DOHH2 (cell line): ENCODE results near the gene SIGMAR1.

Source experiments
- H3F3A ChIP-seq: fragments of 200-600 bp; sonication (generic), shearing (Covaris generic); 2 replicates; pipeline ENCODE4 v1.6.0; 2016; ENCODE audit warnings: antibody characterized with exemption, mild to moderate bottlenecking; ENCODE audit not compliant: control insufficient read depth, insufficient read depth
- H3K27ac ChIP-seq: fragments of 200-600 bp; sonication (generic); 2 replicates; pipeline ENCODE4 v1.5.1; 2014; ENCODE audit warnings: low read depth, mild to moderate bottlenecking, low read length, moderate library complexity
- H3K27me3 ChIP-seq: fragments of 200-600 bp; sonication (generic); 2 replicates; pipeline ENCODE4 v1.6.1; 2014; ENCODE audit warnings: mild to moderate bottlenecking, low read length, mixed read lengths; ENCODE audit not compliant: control insufficient read depth
- H3K36me3 ChIP-seq: fragments of 200-600 bp; sonication (generic); 2 replicates; pipeline ENCODE4 v1.6.1; 2014; ENCODE audit warnings: mild to moderate bottlenecking, low read length, moderate library complexity, mixed read lengths; ENCODE audit not compliant: control insufficient read depth
- H3K4me1 ChIP-seq: fragments of 200-600 bp; sonication (generic); 2 replicates; pipeline ENCODE4 v1.6.1; 2014; ENCODE audit warnings: mild to moderate bottlenecking, low read length, mixed read lengths; ENCODE audit not compliant: control insufficient read depth
- H3K4me2 ChIP-seq: fragments of 200-600 bp; sonication (generic); 2 replicates; pipeline ENCODE4 v1.6.0; 2014; ENCODE audit warnings: mild to moderate bottlenecking, low read length, moderate library complexity
- H3K4me3 ChIP-seq: fragments of 200-600 bp; sonication (generic); 2 replicates; pipeline ENCODE4 v1.5.1; 2014; ENCODE audit warnings: mild to moderate bottlenecking, low read length, mixed read lengths
- H3K79me2 ChIP-seq: fragments of 200-600 bp; sonication (generic); 2 replicates; pipeline ENCODE4 v1.6.1; 2014; ENCODE audit warnings: mild to moderate bottlenecking, low read length, mixed read lengths; ENCODE audit not compliant: control insufficient read depth
- H3K9me2 ChIP-seq: fragments of 200-600 bp; sonication (generic); replicated peaks from 2 replicates; pipeline ENCODE4 v1.6.1; 2014; ENCODE audit warnings: mild to moderate bottlenecking, low read length, mixed read lengths; ENCODE audit not compliant: control insufficient read depth
- H3K9me3 ChIP-seq: fragments of 200-600 bp; sonication (generic); 2 replicates; pipeline ENCODE4 v1.6.1; 2014; ENCODE audit warnings: antibody characterized with exemption, low read length, mixed read lengths; ENCODE audit not compliant: control insufficient read depth, insufficient read depth
- H4K20me1 ChIP-seq: fragments of 200-600 bp; sonication (generic); 2 replicates; pipeline ENCODE4 v1.6.0; 2014; ENCODE audit warnings: low read depth, mild to moderate bottlenecking, antibody characterized with exemption, low read length, moderate library complexity; ENCODE audit not compliant: control insufficient read depth, insufficient read depth
- CTCF ChIP-seq: fragments of 200-600 bp; sonication (generic); IDR thresholded peaks from one replicate; pipeline ENCODE4 v1.5.1; 2014; ENCODE audit warnings: antibody characterized with exemption, mild to moderate bottlenecking, low read depth, low read length; ENCODE audit not compliant: poor library complexity, severe bottlenecking
- EZH2phosphoT487 ChIP-seq: fragments of 200-600 bp; sonication (generic); IDR thresholded peaks from 2 replicates; pipeline ENCODE4 v1.6.1; 2017; ENCODE audit warnings: borderline replicate concordance, mild to moderate bottlenecking, antibody characterized with exemption, low read length, moderate library complexity, mixed read lengths

SIGMAR1 gene

GRCh38 chr9:34592895-34593601 lies 44.5 kb downstream of the SIGMAR1 start:
- TF ChIP-seq EZH2phosphoT487 (no peak), CTCF (no peak)
- H3K27ac ChIP-seq = no peak overlapping the region
- no peaks in the 10 kb centered on the region for H3K9me3 ChIP-seq
- H3K4me3 ChIP-seq = no peak overlapping the region
- no peaks in the 10 kb centered on the region for H4K20me1 ChIP-seq
- H3F3A ChIP-seq = no peaks in the 10 kb centered on the region
- H3K4me2 ChIP-seq = no peak overlapping the region
- H3K27me3 ChIP-seq = peaks cover 33% of the 10 kb centered on the region
- H3K36me3 ChIP-seq = no peaks in the 10 kb centered on the region
- peaks cover 8% of the 10 kb centered on the region for H3K4me1 ChIP-seq
- H3K9me2 ChIP-seq = no peaks in the 10 kb centered on the region
- H3K79me2 ChIP-seq = no peaks in the 10 kb centered on the region

- peak overlapping the region; percentile 41; the same call in 1 of the 2 replicates for H3K4me2 ChIP-seq
- peaks cover 8% of the 10 kb centered on the region for H3K4me1 ChIP-seq
- H3K27me3 ChIP-seq = peaks cover 42% of the 10 kb centered on the region
- TF ChIP-seq CTCF = peak; percentile 12
- no peak for TF ChIP-seq EZH2phosphoT487
- no peaks in the 10 kb centered on the region for H3K79me2 ChIP-seq
- H3K4me3 ChIP-seq = no peak overlapping the region
- H3K36me3 ChIP-seq = no peaks in the 10 kb centered on the region
- no peaks in the 10 kb centered on the region for H3F3A ChIP-seq
- no peaks in the 10 kb centered on the region for H3K9me2 ChIP-seq
- no peak overlapping the region for H3K27ac ChIP-seq
- H3K9me3 ChIP-seq = no peaks in the 10 kb centered on the region
- H4K20me1 ChIP-seq = no peaks in the 10 kb centered on the region
Observed at GRCh38 chr9:34591917-34592866, 45.4 kb downstream of the SIGMAR1 start.

GRCh38 chr9:34591248-34591916 lies 46.2 kb downstream of the SIGMAR1 start:
- Histone ChIP-seq H3K9me2 (no peaks in the 10 kb centered on the region), H3K36me3 (no peaks in the 10 kb centered on the region), H3F3A (no peaks in the 10 kb centered on the region), H3K4me3 (no peak overlapping the region), H3K27me3 (peaks cover 50% of the 10 kb centered on the region), H3K79me2 (no peaks in the 10 kb centered on the region), H3K4me2 (peak overlapping the region; percentile 41; the same call in 1 of the 2 replicates), H3K4me1 (peaks cover 8% of the 10 kb centered on the region), H4K20me1 (no peaks in the 10 kb centered on the region), H3K27ac (no peak overlapping the region), H3K9me3 (no peaks in the 10 kb centered on the region)
- peak; percentile 77 for TF ChIP-seq CTCF
- peak; percentile 73; the same call in 1 of the 2 replicates for TF ChIP-seq EZH2phosphoT487
